ENCODE data around the gene ILDR2.
A peak's percentile ranks its signal among the peaks of the same experiment; 100 is the strongest.

ILDR2 gene

GRCh38 chr1:166875734-166876539, 99.4 kb downstream of the ILDR2 start, which contains the start of gene TADA1 (continued):
- TF ChIP-seq ZNF777 (tag by site-specific recombination; IDR thresholded peaks at IDR 0.05; ENCODE audit: borderline replicate concordance) (no peak), KLF17 (tag by site-specific recombination; IDR thresholded peaks at IDR 0.05) (peak; percentile 73), ZNF362 (tag by site-specific recombination; IDR thresholded peaks at IDR 0.05) (no peak), ZNF837 (tag by site-specific recombination; IDR thresholded peaks at IDR 0.05) (no peak), BCL6B (tag by site-specific recombination; IDR thresholded peaks at IDR 0.05) (no peak), ZNF341 (tag by site-specific recombination; IDR thresholded peaks at IDR 0.05; ENCODE audit: low read depth) (no peak), ZFP3 (tag by site-specific recombination; IDR thresholded peaks at IDR 0.05; ENCODE audit: low read depth) (no peak), GLIS2 (tag by site-specific recombination; IDR thresholded peaks at IDR 0.05) (peak; percentile 57), ZNF248 (tag by site-specific recombination; IDR thresholded peaks at IDR 0.05) (no peak), KLF1 (tag by site-specific recombination; IDR thresholded peaks at IDR 0.05) (peak; percentile 46), ZNF114 (tag by site-specific recombination; IDR thresholded peaks at IDR 0.05) (no peak), ZNF416 (tag by site-specific recombination; IDR thresholded peaks at IDR 0.05) (no peak), ZNF747 (tag by site-specific recombination; IDR thresholded peaks at IDR 0.05) (no peak), YY2 (tag by site-specific recombination; IDR thresholded peaks at IDR 0.05) (peak; percentile 91), ZNF2 (tag by site-specific recombination; IDR thresholded peaks at IDR 0.05) (peak; percentile 78; the same call in 1 of the 2 replicates), SCRT1 (tag by site-specific recombination; IDR thresholded peaks at IDR 0.05; ENCODE audit: borderline replicate concordance) (no peak), ZBTB48 (tag by site-specific recombination; IDR thresholded peaks at IDR 0.05) (no peak), ZNF302 (tag by site-specific recombination; IDR thresholded peaks at IDR 0.05; ENCODE audit: low read depth) (no peak), WT1 (tag by site-specific recombination; IDR thresholded peaks at IDR 0.05) (no peak), ZBTB26 (tag by site-specific recombination; optimal IDR thresholded peaks at IDR 0.05) (peak; percentile 92), ZNF266 (tag by site-specific recombination; IDR thresholded peaks at IDR 0.05; ENCODE audit: low read depth) (no peak), ZNF132 (tag by site-specific recombination; IDR thresholded peaks at IDR 0.05; ENCODE audit: borderline replicate concordance) (no peak), ZSCAN23 (tag by site-specific recombination; IDR thresholded peaks at IDR 0.05) (no peak), HOXC10 (CRISPR knock-in tag; IDR thresholded peaks at IDR 0.05) (no peak), ZNF692 (tag by site-specific recombination; IDR thresholded peaks at IDR 0.05) (peak; percentile 63; the same call in 1 of the 2 replicates), SALL2 (tag by site-specific recombination; IDR thresholded peaks at IDR 0.05; ENCODE audit: borderline replicate concordance) (no peak), ZNF155 (tag by site-specific recombination; IDR thresholded peaks at IDR 0.05) (no peak), ZNF626 (tag by site-specific recombination; IDR thresholded peaks at IDR 0.05) (no peak), SCRT2 (tag by site-specific recombination; IDR thresholded peaks at IDR 0.05) (peak; percentile 45; the same call in 1 of the 2 replicates), ZBTB17 (tag by site-specific recombination; IDR thresholded peaks at IDR 0.05) (peak; percentile 96), ATF2 (tag by site-specific recombination; IDR thresholded peaks at IDR 0.05; ENCODE audit: low read depth) (no peak), ZNF449 (tag by site-specific recombination; IDR thresholded peaks at IDR 0.05) (peak; percentile 89)

All from HEK293 (cell line).